Measurements from ENCODE around the gene ZNF705A. TPM values are rescaled to one million over a fixed set of nuclear protein-coding genes. Genes with fewer than 3 reads are reported as not detected.
"Not testable (repeated sequence)": the region's sequence is repeated elsewhere in the genome, so short reads cannot be mapped to it uniquely, and the experiment has no call there.

Gene ZNF705A
- total RNA-seq, 2 experiments from 2014 or later = not detected

DNA sequence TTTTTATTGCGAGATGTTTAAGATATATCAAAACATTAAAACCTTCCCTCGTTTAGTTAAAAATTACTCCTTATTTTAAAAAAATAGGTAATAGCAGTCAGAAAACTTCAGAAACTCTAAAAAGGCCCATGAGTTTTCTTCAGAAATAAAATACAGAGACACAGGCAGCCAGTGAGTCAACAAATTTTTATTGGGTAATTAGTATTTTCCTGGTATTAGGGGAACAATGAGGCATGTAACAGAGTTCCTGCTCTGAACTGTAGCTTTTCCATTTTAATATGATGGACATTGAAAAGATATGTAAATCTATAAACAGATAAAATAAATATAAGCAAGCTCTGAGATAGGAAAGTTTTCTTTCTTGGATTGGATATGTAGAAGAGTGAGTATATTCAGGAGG, 399 bp upstream of the ZNF705A start:
- H3K4me1 Mint-ChIP-seq = peaks cover 15% of the 10 kb centered on the region
- H3K9me3 Mint-ChIP-seq = no peaks in the 10 kb centered on the region
- H3K36me3 Mint-ChIP-seq = peaks cover 2% of the 10 kb centered on the region
- peaks cover 55% of the 10 kb centered on the region for H3K27me3 Mint-ChIP-seq
- POLR2A ChIA-PET = no interaction called here
- no peak overlapping the region for H3K27ac Mint-ChIP-seq
- H3K4me3 Mint-ChIP-seq = no peak overlapping the region
- DNase-seq = no peak
- ATAC-seq (ENCODE audit: low read depth) = no peak

- POLR2A ChIA-PET = interaction anchor here (0.6 kb wide), 1 partner anchor 1012 kb away, joined by 4 read pairs; no protein-coding TSS in a partner anchor
- H3K27ac Mint-ChIP-seq = no peak overlapping the region
- no peaks in the 10 kb centered on the region for H3K9me3 Mint-ChIP-seq
- DNase-seq = no peak
- H3K4me1 Mint-ChIP-seq = peaks cover 26% of the 10 kb centered on the region
- no peak for ATAC-seq (ENCODE audit: low read depth)
- H3K27me3 Mint-ChIP-seq = peaks cover 43% of the 10 kb centered on the region
- no peaks in the 10 kb centered on the region for H3K36me3 Mint-ChIP-seq
- H3K4me3 Mint-ChIP-seq = no peak overlapping the region
These were observed 826 bp downstream of the ZNF705A start for GRCh38 chr12:8157484-8158198.

DNA sequence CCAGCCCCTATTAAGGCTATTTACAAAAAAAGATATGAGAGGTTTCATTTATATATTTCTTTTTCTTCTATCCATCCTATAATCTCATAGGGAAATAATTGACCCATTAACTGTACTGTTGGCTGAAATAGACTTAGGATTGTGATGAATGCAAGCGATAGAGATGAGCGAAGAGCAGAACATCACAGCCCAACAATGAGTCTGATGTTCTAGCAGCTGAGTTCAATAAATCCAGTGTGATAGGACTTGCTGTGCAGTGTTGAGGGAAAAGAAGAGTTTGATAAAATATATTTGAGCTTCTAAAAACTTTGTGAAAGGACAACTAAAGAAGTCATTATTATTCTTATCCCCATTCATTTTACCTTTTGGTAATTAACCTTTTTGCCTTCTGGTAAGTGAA, 16.1 kb downstream of the ZNF705A start:
- H3K27ac Mint-ChIP-seq; H3K9me3 Mint-ChIP-seq; DNase-seq; POLR2A ChIA-PET; H3K4me1 Mint-ChIP-seq; ATAC-seq (ENCODE audit: low read depth); H3K4me3 Mint-ChIP-seq; H3K36me3 Mint-ChIP-seq: not testable (repeated sequence)
- peaks cover 11% of the 10 kb centered on the region for H3K27me3 Mint-ChIP-seq

DNA sequence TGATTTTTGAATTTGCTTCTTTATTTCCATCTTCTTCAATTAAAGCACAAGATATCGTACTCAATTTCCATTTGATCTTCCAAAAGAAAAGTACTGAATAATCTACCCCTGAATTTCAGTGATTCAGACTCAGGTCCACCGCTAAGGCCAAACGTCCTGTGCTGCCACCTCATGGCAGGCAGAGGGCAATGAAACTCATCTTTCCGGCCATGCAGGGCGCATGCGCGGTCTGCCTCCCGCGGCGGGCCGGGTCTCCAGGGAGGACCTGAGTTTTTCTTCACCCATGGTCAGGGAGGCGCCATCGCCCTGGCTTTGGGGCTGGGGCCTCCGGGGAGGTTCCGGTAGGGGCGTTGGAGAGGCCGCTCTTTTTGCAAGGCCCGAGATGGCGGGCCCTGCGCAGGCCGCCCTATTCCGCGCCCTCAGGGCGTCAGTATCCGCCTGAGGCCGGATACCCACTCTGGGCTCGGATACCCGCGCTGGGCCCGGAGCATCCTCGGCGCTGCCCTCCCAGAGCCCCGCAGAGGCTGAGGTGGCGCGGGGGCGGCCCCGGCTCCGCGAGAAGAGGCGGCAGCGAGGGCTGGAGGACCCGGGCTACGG, 23.3 kb downstream of the ZNF705A start:
- H3K27me3 Mint-ChIP-seq, H3K36me3 Mint-ChIP-seq, POLR2A ChIA-PET, H3K9me3 Mint-ChIP-seq, H3K4me1 Mint-ChIP-seq: not testable (repeated sequence)
- DNase-seq = peak; percentile 86
- Mint-ChIP-seq H3K27ac (peak overlapping the region; percentile 75), H3K4me3 (peak overlapping the region; percentile 78)
- ATAC-seq (ENCODE audit: low read depth) = peak; percentile 91

DNA sequence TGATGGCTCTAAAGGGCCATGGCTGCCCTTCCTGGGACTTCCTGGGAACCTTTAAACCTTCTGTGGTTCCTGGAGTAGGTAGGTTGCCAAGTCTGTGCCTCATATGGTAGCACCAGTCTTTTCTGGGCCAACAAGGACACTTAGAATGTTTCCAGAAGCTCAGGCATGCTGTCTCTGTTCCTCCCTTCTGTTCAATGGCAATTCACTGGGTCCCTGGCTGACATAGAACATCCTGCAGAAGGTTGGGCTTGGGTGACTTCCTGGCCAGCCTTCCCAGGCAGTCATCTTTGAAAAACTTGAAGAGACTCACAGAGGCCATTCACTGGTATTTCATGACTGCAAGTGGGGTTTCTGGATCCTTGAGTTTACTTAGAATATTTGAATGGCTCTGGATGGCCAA, 24.5 kb downstream of the ZNF705A start:
- H3K27ac Mint-ChIP-seq; H3K36me3 Mint-ChIP-seq; H3K27me3 Mint-ChIP-seq; ATAC-seq (ENCODE audit: low read depth); H3K4me1 Mint-ChIP-seq; DNase-seq; H3K9me3 Mint-ChIP-seq: not testable (repeated sequence)
- peak overlapping the region; percentile 46 for H3K4me3 Mint-ChIP-seq
- POLR2A ChIA-PET = interaction anchor here (1.1 to 1.2 kb wide), 2 partner anchors 27 to 72 kb away, joined by 3 read pairs; no protein-coding TSS in a partner anchor

GRCh38 chr12:8182923-8183322, 26.1 kb downstream of the ZNF705A start:
- H3K4me3 Mint-ChIP-seq; H3K9me3 Mint-ChIP-seq; H3K27ac Mint-ChIP-seq; H3K36me3 Mint-ChIP-seq; POLR2A ChIA-PET; ATAC-seq (ENCODE audit: low read depth); H3K27me3 Mint-ChIP-seq; DNase-seq; H3K4me1 Mint-ChIP-seq: not testable (repeated sequence)

DNA sequence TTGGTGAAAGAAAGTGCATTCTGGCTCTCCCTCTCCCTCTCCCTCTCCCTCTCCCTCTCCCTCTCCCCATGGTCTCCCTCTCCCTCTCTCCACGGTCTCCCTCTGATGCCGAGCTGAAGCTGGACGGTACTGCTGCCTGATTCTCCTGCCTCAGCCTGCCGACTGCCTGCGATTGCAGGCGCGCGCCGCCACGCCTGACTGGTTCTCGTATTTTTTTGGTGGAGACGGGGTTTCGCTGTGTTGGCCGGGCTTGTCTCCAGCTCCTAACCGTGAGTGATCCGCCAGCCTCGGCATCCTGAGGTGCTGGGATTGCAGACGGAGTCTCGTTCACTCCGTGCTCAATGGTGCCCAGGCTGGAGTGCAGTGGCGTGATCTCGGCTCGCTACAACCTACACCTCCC, 26.5 kb downstream of the ZNF705A start:
- ATAC-seq (ENCODE audit: low read depth); H3K4me1 Mint-ChIP-seq; DNase-seq; H3K4me3 Mint-ChIP-seq; H3K27me3 Mint-ChIP-seq; H3K27ac Mint-ChIP-seq; H3K9me3 Mint-ChIP-seq; H3K36me3 Mint-ChIP-seq; POLR2A ChIA-PET: not testable (repeated sequence)

- H3K36me3 Mint-ChIP-seq; DNase-seq; H3K27ac Mint-ChIP-seq; H3K9me3 Mint-ChIP-seq; H3K4me1 Mint-ChIP-seq; H3K4me3 Mint-ChIP-seq; ATAC-seq (ENCODE audit: low read depth); H3K27me3 Mint-ChIP-seq; POLR2A ChIA-PET: not testable (repeated sequence)
These were observed 27.4 kb downstream of the ZNF705A start for GRCh38 chr12:8184206-8184605.

GRCh38 chr12:8188088-8188487, 31.3 kb downstream of the ZNF705A start:
- H3K36me3 Mint-ChIP-seq; POLR2A ChIA-PET; DNase-seq; H3K4me3 Mint-ChIP-seq; H3K9me3 Mint-ChIP-seq; H3K4me1 Mint-ChIP-seq; H3K27ac Mint-ChIP-seq; ATAC-seq (ENCODE audit: low read depth); H3K27me3 Mint-ChIP-seq: not testable (repeated sequence)

- H3K36me3 Mint-ChIP-seq; POLR2A ChIA-PET; H3K27ac Mint-ChIP-seq; H3K27me3 Mint-ChIP-seq; H3K9me3 Mint-ChIP-seq; H3K4me3 Mint-ChIP-seq; ATAC-seq (ENCODE audit: low read depth); DNase-seq: not testable (repeated sequence)
- peaks cover 12% of the 10 kb centered on the region for H3K4me1 Mint-ChIP-seq
These were observed 41.0 kb downstream of the ZNF705A start for GRCh38 chr12:8197685-8198308.

DNA sequence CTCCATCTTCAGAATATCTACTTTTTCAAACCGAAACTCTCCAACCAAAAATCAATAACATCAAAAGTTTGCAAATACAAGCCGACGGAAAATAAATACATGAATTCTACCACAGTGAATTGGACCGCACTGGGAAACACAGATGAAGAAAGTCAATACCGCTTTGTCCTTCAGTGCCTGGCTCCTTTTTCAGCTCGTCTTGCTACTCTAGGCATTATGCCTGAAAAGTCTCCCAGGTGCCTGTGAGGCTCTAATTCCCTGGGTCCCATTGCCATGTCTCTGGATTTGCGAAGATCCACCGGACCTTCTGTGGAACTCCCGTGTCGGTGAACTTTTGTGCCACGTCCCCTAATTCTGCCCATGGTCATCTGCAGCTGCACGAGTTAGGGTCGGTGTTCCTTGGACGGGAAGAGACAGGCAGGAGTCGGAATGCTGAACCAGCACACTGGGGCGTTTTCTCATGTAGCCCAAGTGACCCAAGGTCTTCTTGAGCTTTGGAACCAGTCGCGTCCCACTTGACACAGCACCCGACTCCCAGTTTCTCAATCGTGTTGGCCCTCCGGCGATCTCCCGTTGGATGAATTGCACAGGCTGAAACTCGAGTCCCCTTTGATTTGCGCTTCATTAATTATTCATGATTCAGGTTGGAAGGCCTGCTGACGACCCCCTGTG, 62.0 kb downstream of the ZNF705A start:
- H3K27me3 Mint-ChIP-seq; DNase-seq; H3K4me3 Mint-ChIP-seq; H3K27ac Mint-ChIP-seq; H3K36me3 Mint-ChIP-seq; H3K9me3 Mint-ChIP-seq; ATAC-seq (ENCODE audit: low read depth); POLR2A ChIA-PET; H3K4me1 Mint-ChIP-seq: not testable (repeated sequence)

DNA sequence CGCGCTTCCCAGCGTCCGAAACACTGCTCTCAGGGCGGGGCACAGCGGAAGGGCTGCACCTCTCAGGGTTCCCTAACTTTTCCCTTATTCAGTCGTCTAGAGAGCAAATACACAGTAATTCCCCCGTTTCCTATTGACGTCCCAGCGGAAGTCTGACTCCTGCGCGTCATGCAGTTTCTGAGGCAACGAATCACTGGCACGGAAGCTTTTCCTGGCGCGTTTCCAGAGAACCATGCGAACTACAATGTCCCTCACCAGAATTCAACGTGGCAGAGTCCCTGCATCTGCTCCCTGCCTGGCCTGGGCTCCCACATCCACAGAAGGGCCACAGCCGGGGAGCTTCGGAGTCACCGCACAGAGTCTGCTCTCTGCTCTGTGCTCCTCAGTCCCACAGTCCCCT, 64.6 kb downstream of the ZNF705A start:
- DNase-seq, POLR2A ChIA-PET, H3K9me3 Mint-ChIP-seq: not testable (repeated sequence)

DNA sequence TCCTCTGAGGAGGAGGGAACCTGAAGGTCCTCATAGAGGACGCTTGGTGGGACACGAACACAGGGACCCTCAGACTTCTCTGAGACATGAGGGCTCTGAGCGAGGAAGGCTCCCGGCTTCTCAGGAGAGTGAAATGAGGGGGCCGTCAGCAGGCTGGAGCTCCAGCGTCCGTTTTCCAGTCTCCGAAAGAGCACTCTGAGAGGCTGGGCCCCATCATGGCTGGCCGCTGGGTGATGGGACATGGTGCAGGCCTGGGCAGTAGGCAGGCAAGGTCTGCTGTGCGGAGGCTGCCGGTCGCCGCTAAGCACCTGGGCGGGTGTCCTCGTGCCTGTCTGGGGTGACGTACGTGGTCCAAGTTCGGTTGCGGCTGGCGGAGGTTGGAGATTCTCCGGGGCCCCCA, 65.0 kb downstream of the ZNF705A start:
- H3K4me1 Mint-ChIP-seq; H3K27ac Mint-ChIP-seq; H3K9me3 Mint-ChIP-seq; DNase-seq; H3K36me3 Mint-ChIP-seq; H3K4me3 Mint-ChIP-seq; ATAC-seq (ENCODE audit: low read depth); POLR2A ChIA-PET; H3K27me3 Mint-ChIP-seq: not testable (repeated sequence)

More for the DNA sequence above, 64.6 kb downstream of the ZNF705A start:
- ATAC-seq (ENCODE audit: low read depth); H3K4me1 Mint-ChIP-seq; H3K27ac Mint-ChIP-seq; H3K27me3 Mint-ChIP-seq; H3K36me3 Mint-ChIP-seq; H3K4me3 Mint-ChIP-seq: not testable (repeated sequence)
